Right ventricle myocardium superior (tissue), 1 donor: Measurements from ENCODE around the gene ZC3H18. TPM values are rescaled to one million over a fixed set of nuclear protein-coding genes. Genes with fewer than 3 reads are reported as not detected.
A peak's percentile ranks its signal among the peaks of the same experiment; 100 is the strongest.

Source experiments
- ATAC-seq: fragments of 200-7000 bp; cut with Tn5 transposase; one replicate; pipeline ENCODE4 v1.9.1; 2020; ENCODE audit warnings: mild to moderate bottlenecking; ENCODE audit not compliant: poor library complexity
- DNase-seq: peaks from one replicate; pipeline ENCODE4 v3.0.0-alpha.2; 2020
- intact Hi-C: fragments of 100-400 bp; cut with DNase I; formaldehyde crosslinking; loops from one replicate; pipeline ENCODE4 v1.11.2; 2022
- long read RNA-seq: library from polyadenylated mRNA; unstranded; transcript quantifications from one replicate; pipeline ENCODE4 v2.0.0, GENCODE V29; 2021
- total RNA-seq: library from RNA; stranded (reverse); fragmentation: NEBNext Ultra II Directional; extraction: Animal tissue kit (Norgen Biotek cat#: 25700); gene quantifications from one replicate; pipeline ENCODE4 v1.2.1, GENCODE V29; 2021
- donor health status: DM: no; HTN: yes; CAD: no; lungs with severe emphysema.

ZC3H18 gene
- total RNA-seq = 23.5 TPM
- long read RNA-seq, transcript ZC3H18-201 (18 exons, 3,729 nt) = major isoform, 23 of 53 reads
- long read RNA-seq, partial matches to known transcripts = 16 of 53 reads
- long read RNA-seq, other reads (novel, unspliced or antisense) = 11 of 53 reads

GRCh38 chr16:88569985-88570690, at the start of gene ZC3H18:
Gene ZC3H18, plus strand, starts transcription at chr16:88570403. Its CDS starts 6,721 bp downstream, at chr16:88577124.
- DNase-seq (peak; percentile 98), ATAC-seq (peak; percentile 100)
- intact Hi-C loops = no loop called here

GRCh38 chr16:88521674-88522073, 48.5 kb upstream of the ZC3H18 start:
- intact Hi-C loops = no loop called here
- DNase-seq = no peak

GRCh38 chr16:88522276-88522949, 47.8 kb upstream of the ZC3H18 start:
- intact Hi-C loops = no loop called here
- no peak for DNase-seq
- no peak for ATAC-seq

More at GRCh38 chr16:88521674-88522073, 48.5 kb upstream of the ZC3H18 start:
- no peak for ATAC-seq

- no peak for DNase-seq
- no peak for ATAC-seq
- intact Hi-C loops = no loop called here
Observed at GRCh38 chr16:88523309-88524161, 46.7 kb upstream of the ZC3H18 start.

GRCh38 chr16:88524274-88524972, 45.8 kb upstream of the ZC3H18 start:
- ATAC-seq (no peak), DNase-seq (no peak)
- intact Hi-C loops = no loop called here

- intact Hi-C loops = no loop called here
- no peak for ATAC-seq
- no peak for DNase-seq
Observed at GRCh38 chr16:88524973-88525662, 45.1 kb upstream of the ZC3H18 start.

GRCh38 chr16:88525663-88525990, 44.6 kb upstream of the ZC3H18 start:
- no peak for ATAC-seq
- intact Hi-C loops = no loop called here
- DNase-seq = no peak

GRCh38 chr16:88526008-88526905, 43.9 kb upstream of the ZC3H18 start:
- intact Hi-C loops = loop anchor here (2.0 kb wide), 1 partner anchor 83 kb away; no protein-coding TSS in a partner anchor
- ATAC-seq = peak; percentile 1

GRCh38 chr16:88526906-88527185, 43.4 kb upstream of the ZC3H18 start:
- ATAC-seq (peak; percentile 14), DNase-seq (no peak)
- intact Hi-C loops = loop anchor here (2.0 kb wide), 1 partner anchor 84 kb away; no protein-coding TSS in a partner anchor

More at GRCh38 chr16:88526008-88526905, 43.9 kb upstream of the ZC3H18 start:
- DNase-seq = no peak

GRCh38 chr16:88527186-88527936, 42.8 kb upstream of the ZC3H18 start:
- DNase-seq (peak; percentile 81), ATAC-seq (peak; percentile 73)
- intact Hi-C loops = loop anchor here (2.0 kb wide), 1 partner anchor 85 kb away; no protein-coding TSS in a partner anchor

- DNase-seq (no peak), ATAC-seq (no peak)
- intact Hi-C loops = loop anchor here (2.0 kb wide), 1 partner anchor 85 kb away; no protein-coding TSS in a partner anchor
Observed at GRCh38 chr16:88527937-88528743, 42.1 kb upstream of the ZC3H18 start.

GRCh38 chr16:88528902-88529318, 41.3 kb upstream of the ZC3H18 start:
- no peak for DNase-seq
- ATAC-seq = no peak
- intact Hi-C loops = no loop called here

GRCh38 chr16:88529596-88529995, 40.6 kb upstream of the ZC3H18 start:
- DNase-seq = no peak
- intact Hi-C loops = no loop called here
- no peak for ATAC-seq

GRCh38 chr16:88530051-88530857, 39.9 kb upstream of the ZC3H18 start:
- ATAC-seq = no peak
- DNase-seq = no peak
- intact Hi-C loops = no loop called here

- ATAC-seq (no peak), DNase-seq (no peak)
- intact Hi-C loops = no loop called here
Observed at GRCh38 chr16:88530858-88531203, 39.4 kb upstream of the ZC3H18 start.
